Adrenal gland (tissue), 12 donors: ENCODE results near the gene ISL2. TPM values are rescaled to one million over a fixed set of nuclear protein-coding genes. Genes with fewer than 3 reads are reported as not detected.

Source experiments
- DNase-seq, 7 donors: peaks; one replicate each; pipeline ENCODE4 v3.0.0-alpha.2; 2019 to 2020
- H3K27ac ChIP-seq, 5 donors: fragments of 200-600 bp; sonication (generic) in 4 of 5; 1 replicate in 3 of 5; 2 replicates in 2 of 5; pipeline versions ENCODE4 v1.5.1 to v1.8.0; 2016 to 2020; ENCODE audit warnings: mild to moderate bottlenecking in 1 of 5
- H3K27me3 ChIP-seq: fragments of 200-600 bp; 2 replicates; pipeline ENCODE4 v1.8.0; 2021
- H3K36me3 ChIP-seq, 2 donors: fragments of 200-600 bp; replicated peaks in 1 of 2; 1 replicate in 1 of 2; 2 replicates in 1 of 2; pipeline versions ENCODE4 v1.5.1 to v1.8.0; 2018 to 2022
- H3K4me1 ChIP-seq, 2 donors: fragments of 200-600 bp; replicated peaks in 1 of 2; 1 replicate in 1 of 2; 2 replicates in 1 of 2; pipeline versions ENCODE4 v1.5.1 to v1.8.0; 2018 to 2021
- H3K4me3 ChIP-seq, 4 donors: fragments of 200-600 bp; sonication (generic) in 3 of 4; one replicate each; pipeline ENCODE4 v1.5.1; 2016 to 2018
- H3K9me3 ChIP-seq, 3 donors: fragments of 200-600 bp; sonication (generic) in 1 of 3; replicated peaks in 1 of 3; 1 replicate in 2 of 3; 2 replicates in 1 of 3; pipeline versions ENCODE4 v1.5.1 to v1.8.0; 2016 to 2021
- CTCF ChIP-seq, 6 experiments: fragments of 450-650 bp in 4 of 6; fragments of 200-600 bp in 2 of 6; sonication (generic) in 1 of 6; IDR thresholded peaks; 1 replicate in 5 of 6; 2 replicates in 1 of 6; pipeline versions ENCODE4 v1.5.1 to v1.8.0; 2016 to 2021; ENCODE audit warnings: antibody characterized with exemption in 6 of 6, mild to moderate bottlenecking in 2 of 6, moderate library complexity in 1 of 6
- POLR2A ChIP-seq, 2 donors: fragments of 450-650 bp; IDR thresholded peaks; one replicate each; pipeline ENCODE4 v1.6.1; 2017; ENCODE audit warnings: antibody characterized with exemption in 2 of 2, mild to moderate bottlenecking in 2 of 2, moderate library complexity in 1 of 2
- WGBS, 4 donors: extraction: QIAGEN DNeasy Blood & Tissue Kit in 2 of 4; methylation state at CpG; one replicate each; pipeline versions ENCODE4 v1.1.5 to v1.1.7; 2013 to 2017; 5-methylcytosine and 5-hydroxymethylcytosine counted together
- intact Hi-C, 2 donors: fragments of 100-400 bp; cut with DNase I; formaldehyde crosslinking; loops; one replicate each; pipeline versions ENCODE4 v1.14.1 to v1.15.0; 2022 to 2023
- polyA plus RNA-seq, 3 donors: library from polyadenylated mRNA; stranded (reverse); fragments of 200-250 nt in 2 of 3; fragments of 350-450 nt in 1 of 3; fragmentation: Illumina TruSeq in 1 of 3; extraction: RNeasy Lipid Tissue Mini Kit (QIAGEN cat#74804) in 1 of 3; gene quantifications; one replicate each; pipeline ENCODE4 v1.2.3, GENCODE V29; 2013 to 2014
- total RNA-seq, 9 donors: library from RNA; depleted of rRNA in 4 of 9; stranded (reverse); fragments of >200 nt in 4 of 9; fragments of 120-200 nt in 1 of 9; fragmentation: NEBNext Ultra II Directional in 1 of 9; extraction: Animal tissue kit (Norgen Biotek cat#: 25700) in 1 of 9; gene quantifications; one replicate each; pipeline versions ENCODE4 v1.1.0 to v1.2.4, GENCODE V29; 2013 to 2023
- donor health status: healthy with polysubstance abuse.
- donor health status: Bipolar disorder and iron deficiency.
- donor health status: DM: yes; HTN: yes; CAD: no.
- donor health status: DM: no; HTN: no; CAD: no.
- donor health status: DM: no; HTN: no; CAD: no.
- donor health status: DM: yes; HTN: yes; CAD: no.

Gene ISL2
- total and polyA plus RNA-seq, 12 donors, result 0.03 to 0.11 TPM; not detected in 10

GRCh38 chr15:76346669-76347481 is 10.3 kb downstream of the ISL2 start:
- Histone ChIP-seq H3K4me3 (peak overlapping the region in 1 of 4 donors; percentile 48), H3K4me1 (peaks cover 10 to 28% of the 10 kb centered on the region in 2 donors), H3K9me3 (no peaks in the 10 kb centered on the region), H3K36me3 (no peaks in the 10 kb centered on the region), H3K27ac (no peak overlapping the region), H3K27me3 (peaks cover 60% of the 10 kb centered on the region)
- TF ChIP-seq CTCF (IDR thresholded peaks at IDR 0.05) (no peak), POLR2A (IDR thresholded peaks at IDR 0.05) (no peak)
- DNase-seq, result no peak
- WGBS, 4 donors, result 12 to 19% (median 15%) methylated on average over 27 to 74 of the region's 74 CpGs
- intact Hi-C loops, result no loop called here

- WGBS, 4 donors, result 86 to 88% (median 87%) methylated on average over 13 of the region's 13 CpGs
- intact Hi-C loops, result no loop called here
These were observed 11.0 kb downstream of the ISL2 start for GRCh38 chr15:76347482-76348055.

GRCh38 chr15:76349301-76350070 is 12.9 kb downstream of the ISL2 start:
- H3K4me3 ChIP-seq, result no peak overlapping the region
- no peak for DNase-seq
- no peaks in the 10 kb centered on the region for H3K36me3 ChIP-seq
- 95 to 100% (median 96%) methylated on average over 1 of the region's 1 CpG for WGBS, 4 donors
- H3K27ac ChIP-seq, result no peak overlapping the region
- H3K27me3 ChIP-seq, result peaks cover 34% of the 10 kb centered on the region
- no peaks in the 10 kb centered on the region for H3K9me3 ChIP-seq
- peaks cover 8 to 16% of the 10 kb centered on the region in 2 donors for H3K4me1 ChIP-seq
- no peak for TF ChIP-seq POLR2A (IDR thresholded peaks at IDR 0.05)
- TF ChIP-seq CTCF (IDR thresholded peaks at IDR 0.05), result no peak
- intact Hi-C loops, result no loop called here

More at GRCh38 chr15:76347482-76348055, 11.0 kb downstream of the ISL2 start:
- DNase-seq, result no peak
- Histone ChIP-seq H3K4me3 (no peak overlapping the region), H3K36me3 (no peaks in the 10 kb centered on the region), H3K27me3 (peaks cover 54% of the 10 kb centered on the region), H3K4me1 (peaks cover 8 to 21% of the 10 kb centered on the region in 2 donors), H3K9me3 (no peaks in the 10 kb centered on the region), H3K27ac (no peak overlapping the region)
- TF ChIP-seq CTCF (IDR thresholded peaks at IDR 0.05) (no peak), POLR2A (IDR thresholded peaks at IDR 0.05) (no peak)

GRCh38 chr15:76353023-76353577 is 16.5 kb downstream of the ISL2 start:
- 95 to 100% (median 98%) methylated on average over 1 of the region's 1 CpG for WGBS, 4 donors
- H3K27ac ChIP-seq, result no peak overlapping the region
- intact Hi-C loops, result no loop called here

More at GRCh38 chr15:76353023-76353577, 16.5 kb downstream of the ISL2 start:
- Histone ChIP-seq H3K4me1 (no peaks in the 10 kb centered on the region), H3K27me3 (no peaks in the 10 kb centered on the region), H3K36me3 (no peaks in the 10 kb centered on the region), H3K9me3 (no peaks in the 10 kb centered on the region), H3K4me3 (no peak overlapping the region)
- no peak for TF ChIP-seq POLR2A (IDR thresholded peaks at IDR 0.05)
- TF ChIP-seq CTCF (IDR thresholded peaks at IDR 0.05), result no peak
- no peak for DNase-seq
